Ovary (tissue), 9 donors: ENCODE measurements around the gene COPZ1. TPM values are rescaled to one million over a fixed set of nuclear protein-coding genes. Genes with fewer than 3 reads are reported as not detected.
A peak's percentile ranks its signal among the peaks of the same experiment; 100 is the strongest.

Experiments
- DNase-seq, 5 donors: peaks; one replicate each; pipeline ENCODE4 v3.0.0-alpha.2; 2019 to 2020
- H3K27ac ChIP-seq, 2 donors: fragments of 200-600 bp; one replicate each; pipeline versions ENCODE4 v1.5.1 to v1.8.0; 2019 to 2022
- H3K27me3 ChIP-seq: fragments of 200-600 bp; one replicate; pipeline ENCODE4 v1.8.0; 2022
- H3K36me3 ChIP-seq: fragments of 200-600 bp; sonication (generic); one replicate; pipeline ENCODE4 v1.5.1; 2019
- H3K4me1 ChIP-seq: one replicate; pipeline ENCODE4 v1.8.1; 2013; ENCODE audit warnings: mild to moderate bottlenecking, moderate library complexity; ENCODE audit not compliant: insufficient read depth
- H3K4me3 ChIP-seq: fragments of 200-600 bp; sonication (generic); one replicate; pipeline ENCODE4 v1.5.1; 2017
- H3K9me3 ChIP-seq, 2 donors: fragments of 200-600 bp in 1 of 2; sonication (generic) in 1 of 2; one replicate each; pipeline versions ENCODE4 v1.5.1 to v1.8.1; 2013 to 2019; ENCODE audit warnings: mild to moderate bottlenecking in 1 of 2, moderate library complexity in 1 of 2
- CTCF ChIP-seq, 3 donors: fragments of 450-650 bp in 2 of 3; fragments of 200-600 bp in 1 of 3; IDR thresholded peaks; one replicate each; pipeline versions ENCODE4 v1.5.1 to v1.8.0; 2016 to 2022; ENCODE audit warnings: antibody characterized with exemption in 3 of 3, mild to moderate bottlenecking in 1 of 3
- EP300 ChIP-seq: sonication (generic); formaldehyde crosslinking; IDR thresholded peaks from one replicate; pipeline ENCODE4 v1.6.1; 2017; ENCODE audit warnings: antibody characterized with exemption
- POLR2A ChIP-seq: fragments of 450-650 bp; IDR thresholded peaks from one replicate; pipeline ENCODE4 v1.6.1; 2017; ENCODE audit warnings: antibody characterized with exemption, mild to moderate bottlenecking, moderate library complexity
- WGBS, 3 donors: extraction: QIAGEN DNeasy Blood & Tissue Kit in 1 of 3; methylation state at CpG; one replicate each; pipeline versions ENCODE4 v1.1.5 to v1.1.7; 2013 to 2017; 5-methylcytosine and 5-hydroxymethylcytosine counted together
- intact Hi-C, 4 donors: fragments of 100-400 bp; cut with DNase I; formaldehyde crosslinking; loops; one replicate each; pipeline versions ENCODE4 v1.11.0 to v1.15.1; 2022 to 2023
- polyA plus RNA-seq, 2 donors: library from polyadenylated mRNA; stranded (reverse); fragments of 200-250 nt in 1 of 2; fragments of 350-450 nt in 1 of 2; fragmentation: Illumina TruSeq in 1 of 2; extraction: RNeasy Lipid Tissue Mini Kit (QIAGEN cat#74804) in 1 of 2; gene quantifications; one replicate each; pipeline ENCODE4 v1.2.3, GENCODE V29; 2013 to 2014
- total RNA-seq, 7 donors: library from RNA; depleted of rRNA in 2 of 7; stranded (reverse); fragments of >200 nt in 2 of 7; fragmentation: NEBNext Ultra II Directional in 3 of 7; extraction: Animal tissue kit (Norgen Biotek cat#: 25700) in 3 of 7; gene quantifications; one replicate each; pipeline versions ENCODE4 v1.1.0 to v1.2.4, GENCODE V29; 2016 to 2023
- donor health status: DM: no; HTN: no; CAD: no; lungs with moderate emphysema.
- donor health status: DM: no; HTN: no; CAD: no.
- donor health status: Bipolar disorder and iron deficiency.
- donor health status: DM: yes; HTN: yes; CAD: no.
- donor health status: DM: no; HTN: no; CAD: no.
- donor health status: DM: yes; HTN: yes; CAD: no.

Gene COPZ1
- total and polyA plus RNA-seq, 9 donors, result 41.7 to 219 (median 108) TPM

- TF ChIP-seq CTCF (IDR thresholded peaks at IDR 0.05) (no peak), EP300 (no peak), POLR2A (no peak)
- Histone ChIP-seq H3K36me3 (no peaks in the 10 kb centered on the region), H3K9me3 (no peaks in the 10 kb centered on the region), H3K27ac (no peak overlapping the region), H3K4me1 (peaks cover 3% of the 10 kb centered on the region), H3K27me3 (no peaks in the 10 kb centered on the region), H3K4me3 (no peak overlapping the region)
- DNase-seq, result no peak
- intact Hi-C loops, result loop anchor here in 2 of 4 donors (5.0 kb wide), 1 partner anchor 34 kb away; no protein-coding TSS in a partner anchor
- 95 to 97% (median 97%) methylated on average over 4 of the region's 4 CpGs for WGBS, 3 donors
Measured at GRCh38 chr12:54333420-54334034, 8.6 kb downstream of the COPZ1 start.

GRCh38 chr12:54337280-54337842 lies 12.4 kb downstream of the COPZ1 start:
- H3K4me1 ChIP-seq, result peaks cover 5% of the 10 kb centered on the region
- intact Hi-C loops, result no loop called here
- H3K27me3 ChIP-seq, result no peaks in the 10 kb centered on the region
- H3K27ac ChIP-seq, result peak overlapping the region in 1 of 2 donors; percentile 7
- no peak overlapping the region for H3K4me3 ChIP-seq
- TF ChIP-seq POLR2A, result no peak
- TF ChIP-seq EP300, result no peak
- no peak for TF ChIP-seq CTCF (IDR thresholded peaks at IDR 0.05)
- H3K9me3 ChIP-seq, result no peaks in the 10 kb centered on the region
- no peak for DNase-seq
- H3K36me3 ChIP-seq, result no peaks in the 10 kb centered on the region
- 7 to 15% (median 11%) methylated on average over 3 of the region's 3 CpGs for WGBS, 3 donors

GRCh38 chr12:54337854-54338650 lies 13.1 kb downstream of the COPZ1 start:
- no peak overlapping the region for H3K4me3 ChIP-seq
- H3K27ac ChIP-seq, result peak overlapping the region in 1 of 2 donors; percentile 7
- TF ChIP-seq POLR2A (no peak), CTCF (IDR thresholded peaks at IDR 0.05) (no peak), EP300 (no peak)
- peaks cover 5% of the 10 kb centered on the region for H3K4me1 ChIP-seq
- intact Hi-C loops, result no loop called here
- DNase-seq, result no peak
- no peaks in the 10 kb centered on the region for H3K36me3 ChIP-seq
- H3K9me3 ChIP-seq, result no peaks in the 10 kb centered on the region
- WGBS, 3 donors, result 40 to 50% (median 48%) methylated on average over 3 of the region's 3 CpGs
- H3K27me3 ChIP-seq, result no peaks in the 10 kb centered on the region

GRCh38 chr12:54338698-54339296 lies 13.9 kb downstream of the COPZ1 start:
- Histone ChIP-seq H3K36me3 (no peaks in the 10 kb centered on the region), H3K27ac (no peak overlapping the region), H3K27me3 (no peaks in the 10 kb centered on the region), H3K4me1 (peaks cover 5% of the 10 kb centered on the region), H3K4me3 (no peak overlapping the region), H3K9me3 (no peaks in the 10 kb centered on the region)
- intact Hi-C loops, result no loop called here
- whole genome bisulfite sequencing, 3 donors, result 28 to 41% (median 32%) methylated on average over 4 of the region's 4 CpGs
- DNase-seq, result no peak
- TF ChIP-seq EP300, result no peak
- no peak for TF ChIP-seq POLR2A
- TF ChIP-seq CTCF (IDR thresholded peaks at IDR 0.05), result no peak
